OCI-LY3 (cell line): Measurements from ENCODE around the gene TMEM132D.

Experiments
- H2AFZ ChIP-seq: fragments of 200-600, 300-600 bp; shearing (Covaris generic); 2 replicates; pipeline ENCODE4 v1.6.0; 2014; ENCODE audit warnings: antibody characterized with exemption, low read depth, low read length
- H3K27ac ChIP-seq: fragments of 200-600, 300-600 bp; sonication (generic); 2 replicates; pipeline ENCODE4 v1.5.1; 2014; ENCODE audit warnings: mild to moderate bottlenecking, low read length, moderate library complexity, mixed read lengths
- H3K27me3 ChIP-seq: fragments of 200-600, 300-600 bp; sonication (generic); 2 replicates; pipeline ENCODE4 v1.6.1; 2014; ENCODE audit warnings: low read depth, low read length, mixed read lengths
- H3K36me3 ChIP-seq: fragments of 200-600, 300-600 bp; sonication (generic); replicated peaks from 2 replicates; pipeline ENCODE3; 2014; ENCODE audit warnings: low read depth, low read length, mixed read lengths
- H3K4me1 ChIP-seq: fragments of 300-600, 200-600 bp; sonication (generic); 2 replicates; pipeline ENCODE4 v1.6.1; 2014; ENCODE audit warnings: low read length, mixed read lengths
- H3K4me2 ChIP-seq: fragments of 200-600, 300-600 bp; sonication (generic); 2 replicates; pipeline ENCODE4 v1.6.1; 2014; ENCODE audit warnings: low read length, mixed read lengths
- H3K4me3 ChIP-seq: fragments of 300-600, 200-600 bp; sonication (generic); 2 replicates; pipeline ENCODE4 v1.5.1; 2014; ENCODE audit warnings: antibody characterized with exemption, mild to moderate bottlenecking, low read length, moderate library complexity
- H3K79me2 ChIP-seq: fragments of 300-600, 200-600 bp; shearing (Covaris generic); 2 replicates; pipeline ENCODE4 v1.6.1; 2014; ENCODE audit warnings: mild to moderate bottlenecking, low read length, mixed read lengths
- H3K9ac ChIP-seq: fragments of 300-600, 200-600 bp; shearing (Covaris generic); 2 replicates; pipeline ENCODE4 v1.6.0; 2014; ENCODE audit warnings: mild to moderate bottlenecking, low read length, moderate library complexity
- H3K9me3 ChIP-seq: fragments of 200-600, 300-600 bp; shearing (Covaris generic); 2 replicates; pipeline ENCODE4 v1.6.1; 2014; ENCODE audit warnings: low read length, mixed read lengths; ENCODE audit not compliant: insufficient read depth
- H4K20me1 ChIP-seq: fragments of 200-600, 300-600 bp; sonication (generic); 2 replicates; pipeline ENCODE4 v1.6.1; 2016; ENCODE audit warnings: low read length, mixed read lengths; ENCODE audit not compliant: insufficient read depth
- CTCF ChIP-seq: fragments of 200-600, 300-600 bp; sonication (generic); IDR thresholded peaks from 2 replicates; pipeline ENCODE4 v1.5.1; 2014; ENCODE audit warnings: antibody characterized with exemption, low read length, low read depth
- EZH2phosphoT487 ChIP-seq: fragments of 200-600 bp; shearing (Covaris generic); IDR thresholded peaks from 2 replicates; pipeline ENCODE4 v1.6.1; 2018; ENCODE audit warnings: antibody characterized with exemption, mixed run types, low read depth

The TMEM132D gene

GRCh38 chr12:129103231-129103630 is 800.6 kb downstream of the TMEM132D start:
- TF ChIP-seq CTCF = no peak
- no peak for TF ChIP-seq EZH2phosphoT487
- Histone ChIP-seq H3K9me3 (no peaks in the 10 kb centered on the region), H3K79me2 (no peaks in the 10 kb centered on the region), H3K27ac (no peak overlapping the region), H3K36me3 (no peaks in the 10 kb centered on the region), H3K4me1 (no peaks in the 10 kb centered on the region), H3K9ac (no peak overlapping the region), H3K4me2 (no peak overlapping the region), H3K4me3 (no peak overlapping the region), H4K20me1 (no peaks in the 10 kb centered on the region), H2AFZ (no peak overlapping the region), H3K27me3 (no peaks in the 10 kb centered on the region)

GRCh38 chr12:129102233-129102632 is 801.6 kb downstream of the TMEM132D start:
- Histone ChIP-seq H3K79me2 (no peaks in the 10 kb centered on the region), H3K36me3 (no peaks in the 10 kb centered on the region), H3K27me3 (no peaks in the 10 kb centered on the region), H4K20me1 (no peaks in the 10 kb centered on the region), H3K27ac (no peak overlapping the region), H3K9me3 (no peaks in the 10 kb centered on the region), H3K4me1 (no peaks in the 10 kb centered on the region), H3K4me3 (no peak overlapping the region), H3K4me2 (no peak overlapping the region), H3K9ac (no peak overlapping the region), H2AFZ (no peak overlapping the region)
- TF ChIP-seq EZH2phosphoT487 (no peak), CTCF (no peak)

GRCh38 chr12:129101816-129102215 is 802.0 kb downstream of the TMEM132D start:
- Histone ChIP-seq H2AFZ (no peak overlapping the region), H3K27ac (no peak overlapping the region), H3K4me2 (no peak overlapping the region), H3K9me3 (no peaks in the 10 kb centered on the region), H3K9ac (no peak overlapping the region), H3K4me1 (no peaks in the 10 kb centered on the region), H3K27me3 (no peaks in the 10 kb centered on the region), H3K79me2 (no peaks in the 10 kb centered on the region), H3K4me3 (no peak overlapping the region), H4K20me1 (no peaks in the 10 kb centered on the region), H3K36me3 (no peaks in the 10 kb centered on the region)
- TF ChIP-seq CTCF = no peak
- TF ChIP-seq EZH2phosphoT487 = no peak

- Histone ChIP-seq H3K9ac (no peak overlapping the region), H3K4me3 (no peak overlapping the region), H3K9me3 (no peaks in the 10 kb centered on the region), H2AFZ (no peak overlapping the region), H3K36me3 (no peaks in the 10 kb centered on the region), H3K79me2 (no peaks in the 10 kb centered on the region), H4K20me1 (no peaks in the 10 kb centered on the region), H3K27me3 (no peaks in the 10 kb centered on the region), H3K27ac (no peak overlapping the region), H3K4me1 (no peaks in the 10 kb centered on the region), H3K4me2 (no peak overlapping the region)
- TF ChIP-seq EZH2phosphoT487 (no peak), CTCF (no peak)
Measured at GRCh38 chr12:129101404-129101803, 802.4 kb downstream of the TMEM132D start.
